HT-29 (cell line): Measurements from ENCODE around the gene NOMO2. TPM values are rescaled to one million over a fixed set of nuclear protein-coding genes. Genes with fewer than 3 reads are reported as not detected.
"Not testable (repeated sequence)": the region's sequence is repeated elsewhere in the genome, so short reads cannot be mapped to it uniquely, and the experiment has no call there.

Experiments used
- DNase-seq: peaks from one replicate; pipeline ENCODE4 v3.0.0-alpha.2; 2015; ENCODE audit warnings: low spot score
- total RNA-seq: library from RNA; depleted of rRNA; stranded (reverse); fragments of >200 nt; shearing (Covaris generic); gene quantifications from 2 replicates; pipeline ENCODE4 v1.2.3, GENCODE V29; 2014

Gene NOMO2
- total RNA-seq, 1 experiment from 2014 or later, result 122 TPM

DNA sequence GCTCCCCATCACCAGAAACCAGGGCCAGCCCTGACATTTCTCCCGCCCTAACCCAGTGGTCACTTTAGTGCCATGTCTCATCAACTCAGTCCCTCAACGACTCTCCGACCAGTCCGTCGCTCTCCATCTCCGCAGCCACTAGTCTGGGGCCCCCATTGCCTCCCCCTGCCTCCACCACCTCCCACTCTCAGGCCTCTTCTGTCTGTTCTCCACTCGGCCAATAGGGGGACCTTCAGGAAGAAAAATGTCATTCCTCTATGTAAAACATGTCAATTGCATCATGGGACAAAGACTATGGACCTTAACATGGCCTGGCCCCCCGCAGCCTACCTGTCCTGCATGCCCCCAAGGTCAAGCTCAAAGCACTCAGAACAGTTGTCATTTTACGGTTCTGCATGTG, 39.3 kb downstream of the NOMO2 start:
- not testable (repeated sequence) for DNase-seq

DNA sequence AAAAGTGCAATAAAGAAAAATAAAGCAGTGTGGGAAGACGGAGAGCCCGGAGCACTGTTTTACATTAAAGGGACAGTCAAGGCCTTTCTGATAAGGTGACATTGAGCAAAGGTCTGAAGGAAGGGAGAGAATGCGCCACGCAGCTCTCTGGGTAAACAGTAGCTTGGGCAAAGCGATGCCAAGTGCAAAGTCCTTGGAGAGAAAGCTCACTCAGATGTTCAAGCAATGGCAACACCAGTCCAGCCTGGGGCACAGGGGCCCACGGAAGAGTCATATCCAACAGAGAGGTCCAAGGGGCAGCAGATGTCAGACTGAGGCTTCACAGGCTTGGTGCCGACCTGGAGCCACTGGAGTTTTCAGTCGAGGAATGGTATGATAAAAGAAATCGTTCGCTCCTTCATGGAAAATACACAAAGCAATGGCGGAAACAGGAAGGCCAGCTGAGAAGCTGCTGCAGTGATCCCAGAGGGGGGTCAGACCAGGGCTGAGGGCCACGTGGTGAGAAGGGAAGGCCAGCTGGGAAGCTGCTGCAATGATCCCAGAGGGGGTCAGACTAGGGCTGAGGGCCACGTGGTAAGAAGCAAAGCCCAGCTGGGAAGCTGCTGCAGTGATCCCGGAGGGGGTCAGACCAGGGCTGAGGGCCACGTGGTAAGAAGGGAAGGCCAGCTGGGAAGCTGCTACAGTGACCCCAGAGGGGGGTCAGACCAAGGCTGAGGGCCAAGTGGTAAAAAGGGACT, 40.3 kb downstream of the NOMO2 start:
- DNase-seq, result not testable (repeated sequence)

- DNase-seq, result not testable (repeated sequence)
These were observed 43.2 kb downstream of the NOMO2 start for GRCh38 chr16:18518536-18519283.

DNA sequence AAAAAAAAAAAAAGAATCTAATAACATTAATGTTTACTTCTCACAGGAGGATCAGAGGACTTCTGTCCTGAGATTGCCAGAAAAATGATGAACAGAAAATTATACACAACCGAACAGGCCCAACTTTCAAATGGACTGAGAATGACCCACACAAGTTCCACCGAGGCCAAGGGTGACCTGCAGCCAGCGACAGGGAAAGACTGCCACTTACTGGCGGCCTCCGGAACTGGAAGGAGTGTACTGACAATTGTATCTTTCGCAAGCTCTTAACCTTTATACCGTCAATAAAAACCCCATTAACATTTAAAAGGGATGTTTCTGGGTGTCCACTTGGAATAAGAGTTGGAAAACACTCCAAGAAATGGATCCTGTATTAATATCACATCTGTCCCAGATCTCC, 63.5 kb downstream of the NOMO2 start:
- DNase-seq, result not testable (repeated sequence)

DNA sequence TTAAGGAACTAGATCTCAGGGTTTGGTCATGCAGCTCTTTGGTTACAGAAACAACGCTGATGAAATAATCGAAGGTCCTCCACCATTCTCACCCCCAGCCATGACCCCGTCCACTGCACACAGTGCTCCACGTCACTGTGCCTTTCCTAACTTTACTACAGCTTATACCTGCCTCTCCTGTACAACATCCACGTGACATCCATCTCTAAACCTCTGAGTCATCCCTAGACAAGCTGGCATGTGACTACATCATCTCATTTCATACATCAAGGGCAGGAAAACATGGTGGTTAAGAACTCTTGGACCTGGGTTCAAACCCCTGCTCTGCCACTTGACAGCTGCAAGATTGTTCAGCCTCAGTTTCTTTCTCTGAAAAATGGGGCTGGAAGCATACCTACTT, 64.9 kb downstream of the NOMO2 start:
- not testable (repeated sequence) for DNase-seq

GRCh38 chr16:18492118-18492897, 69.6 kb downstream of the NOMO2 start:
- not testable (repeated sequence) for DNase-seq

DNA sequence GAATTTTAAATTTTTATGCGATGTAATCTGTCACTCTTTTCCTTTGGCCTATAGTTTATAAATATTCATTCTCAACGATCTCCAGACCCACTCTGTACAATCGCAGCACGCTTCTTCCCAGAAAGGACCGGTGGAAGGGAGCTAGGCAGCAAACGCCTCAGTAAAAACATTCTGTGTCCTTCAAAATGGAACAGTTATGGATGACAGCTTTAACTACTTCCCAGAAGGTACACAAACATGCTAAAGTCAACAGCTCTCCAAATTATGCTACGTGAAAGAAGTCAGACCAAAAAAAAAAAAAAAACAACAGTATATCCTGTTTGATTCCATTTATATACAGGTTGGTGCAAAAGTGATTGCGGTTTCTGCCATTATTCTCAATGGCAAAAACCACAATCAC, 125.9 kb downstream of the NOMO2 start:
- not testable (repeated sequence) for DNase-seq

DNA sequence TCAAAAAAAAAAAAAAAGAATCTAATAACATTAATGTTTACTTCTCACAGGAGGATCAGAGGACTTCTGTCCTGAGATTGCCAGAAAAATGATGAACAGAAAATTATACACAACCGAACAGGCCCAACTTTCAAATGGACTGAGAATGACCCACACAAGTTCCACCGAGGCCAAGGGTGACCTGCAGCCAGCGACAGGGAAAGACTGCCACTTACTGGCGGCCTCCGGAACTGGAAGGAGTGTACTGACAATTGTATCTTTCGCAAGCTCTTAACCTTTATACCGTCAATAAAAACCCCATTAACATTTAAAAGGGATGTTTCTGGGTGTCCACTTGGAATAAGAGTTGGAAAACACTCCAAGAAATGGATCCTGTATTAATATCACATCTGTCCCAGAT, 146.1 kb downstream of the NOMO2 start:
- not testable (repeated sequence) for DNase-seq

DNA sequence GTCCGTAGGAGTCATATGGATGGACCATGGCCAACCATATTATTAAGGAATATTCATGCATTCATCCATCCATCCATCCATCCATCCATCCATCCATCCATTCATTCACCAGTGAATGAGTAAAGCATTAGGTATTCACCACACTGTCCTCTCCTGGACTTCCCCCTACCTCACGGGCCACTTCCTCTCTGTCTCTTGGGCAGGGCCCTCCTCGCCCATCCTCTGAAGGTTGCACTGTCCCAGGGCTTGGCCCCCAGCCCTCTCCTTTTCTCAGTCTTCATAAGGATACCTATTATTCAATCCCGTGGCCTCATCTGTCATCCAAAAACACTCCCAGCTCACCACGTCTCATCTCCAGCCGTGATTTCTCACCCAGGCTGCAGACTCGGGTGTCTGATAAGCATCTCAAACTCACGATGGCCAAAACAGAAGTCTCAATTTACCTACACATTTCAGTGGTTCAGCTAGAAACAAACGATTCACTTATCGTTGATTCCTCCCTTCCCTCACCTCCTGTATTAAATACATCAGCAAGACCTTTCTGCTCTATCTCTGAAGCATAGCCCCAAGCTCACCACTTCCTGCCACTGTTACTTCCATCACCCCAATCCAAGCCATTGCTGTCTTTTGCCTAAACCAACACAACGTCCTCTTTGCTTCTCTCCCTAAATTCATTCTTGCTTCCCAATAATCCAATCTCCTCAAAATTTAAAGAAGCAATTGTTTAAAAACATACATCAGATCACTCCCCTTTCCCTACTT, 152.2 kb downstream of the NOMO2 start:
- DNase-seq, result not testable (repeated sequence)

DNA sequence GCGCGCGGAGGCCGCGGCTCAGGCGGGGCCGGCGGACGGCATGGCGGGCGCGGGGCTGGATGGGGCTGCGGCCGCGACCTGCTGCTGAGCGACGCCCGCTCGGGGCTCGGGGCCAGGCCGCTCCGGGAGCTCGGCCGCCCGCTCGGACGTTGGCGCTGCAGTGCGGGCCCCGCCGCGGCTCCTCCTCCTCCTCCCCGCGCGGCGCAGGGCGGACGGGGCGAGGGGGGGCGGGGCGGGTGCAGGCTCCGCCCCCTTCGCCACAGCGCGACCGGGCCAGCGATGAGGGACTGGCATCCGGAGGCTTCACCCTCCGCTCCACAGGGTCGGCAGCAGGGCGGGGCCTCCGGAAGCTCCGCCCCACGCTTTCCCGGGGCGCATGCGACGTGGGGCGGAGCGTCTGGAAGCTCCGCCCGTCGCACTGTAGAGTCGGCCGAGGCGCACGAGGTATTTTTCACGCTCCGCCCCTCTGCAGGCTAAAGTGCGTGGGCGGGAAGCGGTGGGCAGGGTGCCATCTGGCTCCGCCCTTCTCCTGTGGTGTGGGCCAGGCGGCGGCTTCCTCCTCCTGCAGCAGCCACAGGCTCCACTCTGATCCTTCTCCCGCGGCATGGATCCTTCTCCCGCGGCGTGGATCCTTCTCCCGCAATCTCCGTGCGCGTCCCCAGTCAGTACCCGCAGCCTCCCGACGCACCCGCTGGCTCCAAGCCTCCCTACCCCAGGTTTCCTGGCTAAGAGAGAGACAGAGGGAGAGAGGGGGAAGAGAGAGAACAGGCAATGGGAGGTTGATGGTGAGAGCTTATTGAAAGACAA, 159.8 kb downstream of the NOMO2 start:
- not testable (repeated sequence) for DNase-seq

- DNase-seq, result not testable (repeated sequence)
These were observed 160.7 kb downstream of the NOMO2 start for GRCh38 chr16:18401159-18401558.

- DNase-seq, result not testable (repeated sequence)
These were observed 167.5 kb downstream of the NOMO2 start for GRCh38 chr16:18394363-18394762.

- not testable (repeated sequence) for DNase-seq
These were observed 174.1 kb downstream of the NOMO2 start for GRCh38 chr16:18387767-18388166.

DNA sequence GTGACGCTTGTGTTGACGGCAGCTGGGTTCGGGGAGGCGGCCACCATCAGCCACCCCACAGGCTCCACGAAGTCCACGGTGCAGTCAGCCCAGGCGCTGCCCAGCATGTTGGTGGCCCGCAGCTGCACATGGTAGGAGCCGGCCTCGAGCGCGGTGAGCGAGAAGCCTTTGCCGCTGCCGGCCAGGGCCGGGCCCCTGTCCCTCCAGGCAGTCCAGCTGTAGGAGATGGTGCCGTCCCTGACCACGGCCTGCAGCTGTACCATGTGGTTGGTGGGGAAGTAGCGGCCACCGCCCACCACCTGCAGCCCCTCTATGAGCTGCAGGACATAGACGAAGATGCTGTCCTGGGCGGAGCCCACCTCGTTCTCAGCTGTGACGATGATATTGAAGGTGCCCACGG, 175.4 kb downstream of the NOMO2 start:
- DNase-seq, result not testable (repeated sequence)

GRCh38 chr16:18385285-18385684, 176.6 kb downstream of the NOMO2 start:
- DNase-seq, result not testable (repeated sequence)

DNA sequence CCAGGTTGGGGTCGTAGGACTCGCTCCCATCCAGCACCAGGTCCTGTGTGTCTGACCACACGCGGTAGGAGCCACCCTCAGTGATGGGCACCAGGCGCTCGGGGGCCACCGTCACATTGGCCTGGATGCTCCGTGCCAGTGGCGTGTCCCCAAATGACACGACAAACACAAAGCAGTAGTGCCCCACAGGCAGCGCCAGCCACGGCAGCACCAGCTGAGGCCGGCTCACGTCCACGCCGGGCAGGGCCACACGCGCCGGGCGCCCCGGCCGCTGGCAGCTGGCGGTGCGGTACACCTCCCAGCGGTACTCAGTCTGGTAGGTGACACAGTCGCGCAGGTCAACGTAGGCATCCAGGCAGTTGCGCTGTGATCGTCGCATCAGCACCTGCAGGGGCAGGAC, 177.0 kb downstream of the NOMO2 start:
- DNase-seq, result not testable (repeated sequence)

GRCh38 chr16:18384098-18384636, 177.7 kb downstream of the NOMO2 start:
- not testable (repeated sequence) for DNase-seq

- DNase-seq, result not testable (repeated sequence)
These were observed 179.2 kb downstream of the NOMO2 start for GRCh38 chr16:18382696-18383095.
